Measurements from ENCODE around the gene ZAP70.

GRCh38 chr2:97779141-97779540 is 65.8 kb downstream of the ZAP70 start:
- TF ChIP-seq CTCF (IDR thresholded peaks at IDR 0.05 in 8 of 11, conservative IDR thresholded peaks at IDR 0.05 in 3 of 11) (no peak), POLR2A (IDR thresholded peaks at IDR 0.05) (no peak), POLR2AphosphoS5 (IDR thresholded peaks at IDR 0.05) (no peak)

All from spleen (tissue), 7 donors.